RWPE2 (cell line): ENCODE results near the gene GAREM2.
A peak's percentile ranks its signal among the peaks of the same experiment; 100 is the strongest.

Source experiments
- ATAC-seq: fragments of 200-7000 bp; cut with Tn5 transposase; 3 replicates; pipeline ENCODE4 v1.9.1; 2021; ENCODE audit warnings: low read depth
- DNase-seq: peaks from one replicate; pipeline ENCODE4 v3.0.0-alpha.2; 2020; ENCODE audit warnings: low spot score
- H3K27ac ChIP-seq: fragments of 450-650 bp; 2 replicates; pipeline ENCODE4 v1.5.1; 2017; ENCODE audit warnings: mild to moderate bottlenecking; ENCODE audit not compliant: poor library complexity, severe bottlenecking
- H3K27me3 ChIP-seq: fragments of 250-450 bp; sonication (Bioruptor Pico); 2 replicates; pipeline ENCODE4 v1.5.1; 2021; ENCODE audit warnings: mild to moderate bottlenecking, moderate library complexity; ENCODE audit not compliant: insufficient read depth, poor library complexity, severe bottlenecking
- H3K36me3 ChIP-seq: fragments of 250-450 bp; sonication (Bioruptor Pico); 2 replicates; pipeline ENCODE4 v1.5.1; 2020; ENCODE audit warnings: low read depth, mild to moderate bottlenecking, moderate library complexity
- H3K4me1 ChIP-seq: fragments of 250-450 bp; sonication (Bioruptor Pico); 2 replicates; pipeline ENCODE4 v1.5.1; 2021; ENCODE audit warnings: mild to moderate bottlenecking, moderate library complexity; ENCODE audit not compliant: insufficient read depth, poor library complexity, severe bottlenecking
- H3K4me3 ChIP-seq: fragments of 250-450 bp; sonication (Bioruptor Pico); 2 replicates; pipeline ENCODE4 v1.5.1; 2021; ENCODE audit warnings: mild to moderate bottlenecking, moderate library complexity; ENCODE audit not compliant: severe bottlenecking
- H3K9me3 ChIP-seq: fragments of 250-450 bp; sonication (Bioruptor Pico); 2 replicates; pipeline ENCODE4 v1.5.1; 2021; ENCODE audit warnings: mild to moderate bottlenecking, moderate library complexity; ENCODE audit not compliant: severe bottlenecking
- CTCF ChIP-seq: fragments of 450-650 bp; IDR thresholded peaks from one replicate; pipeline ENCODE4 v1.5.1; 2017; ENCODE audit warnings: mild to moderate bottlenecking, moderate library complexity; ENCODE audit not compliant: poor library complexity, severe bottlenecking

Gene GAREM2

GRCh38 chr2:26168785-26169184 lies 4.1 kb upstream of the GAREM2 start:
- DNase-seq (no peak), ATAC-seq (no peak)
- H3K27ac ChIP-seq = no peak overlapping the region
- H3K9me3 ChIP-seq = no peaks in the 10 kb centered on the region
- H3K4me3 ChIP-seq = no peak overlapping the region
- no peak for TF ChIP-seq CTCF
- H3K36me3 ChIP-seq = no peaks in the 10 kb centered on the region
- no peaks in the 10 kb centered on the region for H3K4me1 ChIP-seq
- no peaks in the 10 kb centered on the region for H3K27me3 ChIP-seq

GRCh38 chr2:26169226-26169625 lies 3.7 kb upstream of the GAREM2 start:
- Histone ChIP-seq H3K9me3 (no peaks in the 10 kb centered on the region), H3K36me3 (no peaks in the 10 kb centered on the region), H3K27ac (no peak overlapping the region), H3K4me3 (no peak overlapping the region), H3K27me3 (no peaks in the 10 kb centered on the region), H3K4me1 (no peaks in the 10 kb centered on the region)
- TF ChIP-seq CTCF = no peak
- ATAC-seq (no peak), DNase-seq (no peak)

GRCh38 chr2:26169681-26170414 lies 3.0 kb upstream of the GAREM2 start:
- no peak for DNase-seq
- Histone ChIP-seq H3K36me3 (no peaks in the 10 kb centered on the region), H3K27ac (no peak overlapping the region), H3K9me3 (no peaks in the 10 kb centered on the region), H3K4me3 (no peak overlapping the region), H3K27me3 (no peaks in the 10 kb centered on the region), H3K4me1 (no peaks in the 10 kb centered on the region)
- no peak for TF ChIP-seq CTCF
- ATAC-seq = no peak

GRCh38 chr2:26170795-26171194 lies 2.1 kb upstream of the GAREM2 start:
- DNase-seq (no peak), ATAC-seq (no peak)
- no peak for TF ChIP-seq CTCF
- H3K9me3 ChIP-seq = no peaks in the 10 kb centered on the region
- no peaks in the 10 kb centered on the region for H3K36me3 ChIP-seq
- H3K27me3 ChIP-seq = no peaks in the 10 kb centered on the region
- no peaks in the 10 kb centered on the region for H3K4me1 ChIP-seq
- H3K4me3 ChIP-seq = no peak overlapping the region
- H3K27ac ChIP-seq = no peak overlapping the region

- no peak for TF ChIP-seq CTCF
- no peak overlapping the region for H3K27ac ChIP-seq
- H3K4me1 ChIP-seq = no peaks in the 10 kb centered on the region
- H3K36me3 ChIP-seq = no peaks in the 10 kb centered on the region
- no peaks in the 10 kb centered on the region for H3K27me3 ChIP-seq
- no peak for ATAC-seq
- no peaks in the 10 kb centered on the region for H3K9me3 ChIP-seq
- no peak for DNase-seq
- H3K4me3 ChIP-seq = peak overlapping the region; percentile 14
Measured at GRCh38 chr2:26172189-26172870, 558 bp upstream of the GAREM2 start.
